Mucosa of descending colon (tissue), 3 donors: ENCODE measurements around the gene TLK2. TPM values are rescaled to one million over a fixed set of nuclear protein-coding genes. Genes with fewer than 3 reads are reported as not detected.
"Not testable (repeated sequence)": the region's sequence is repeated elsewhere in the genome, so short reads cannot be mapped to it uniquely, and the experiment has no call there.

ENCODE experiments used
- ATAC-seq: fragments of 200-7000 bp; cut with Tn5 transposase; one replicate; pipeline ENCODE4 v1.9.1; 2020; ENCODE audit warnings: mild to moderate bottlenecking, moderate library complexity
- DNase-seq, 3 donors: peaks; one replicate each; pipeline ENCODE4 v3.0.0-alpha.2; 2020
- H3K36me3 ChIP-seq: fragments of 200-600 bp; one replicate; pipeline ENCODE4 v1.8.0; 2021; ENCODE audit warnings: low read depth, mild to moderate bottlenecking
- H3K4me1 ChIP-seq: fragments of 200-600 bp; one replicate; pipeline ENCODE4 v1.8.0; 2021; ENCODE audit warnings: low read depth, mild to moderate bottlenecking
- H3K4me3 ChIP-seq: fragments of 200-600 bp; one replicate; pipeline ENCODE4 v1.8.0; 2021; ENCODE audit warnings: mild to moderate bottlenecking
- H3K9me3 ChIP-seq: fragments of 200-600 bp; one replicate; pipeline ENCODE4 v1.8.0; 2021; ENCODE audit warnings: mild to moderate bottlenecking
- intact Hi-C, 2 donors: fragments of 100-400 bp; cut with DNase I in 1 of 2; cut with micrococcal nuclease in 1 of 2; formaldehyde crosslinking; loops; one replicate each; pipeline versions ENCODE4 v1.11.0 to v1.11.1; 2022; cut with DNase I, micrococcal nuclease
- total RNA-seq, 3 donors: library from RNA; stranded (reverse); fragmentation: NEBNext Ultra II Directional in 2 of 3; extraction: Animal tissue kit (Norgen Biotek cat#: 25700) in 2 of 3; gene quantifications; one replicate each; pipeline versions ENCODE4 v1.2.1 to v1.2.4, GENCODE V29; 2021 to 2023
- donor health status: DM: no; HTN: no; CAD: no; lungs with moderate emphysema.
- donor health status: DM: no; HTN: no; CAD: no.
- donor health status: DM: no; HTN: yes; CAD: no.

TLK2 gene
- total RNA-seq, 3 donors from 2014 or later: 39.6 to 55.0 (median 47.0) TPM

- H3K36me3 ChIP-seq, H3K4me1 ChIP-seq, intact Hi-C loops, H3K9me3 ChIP-seq, DNase-seq, H3K4me3 ChIP-seq: not testable (repeated sequence)
- peak; percentile 68 for ATAC-seq
These were observed 12.4 kb downstream of the TLK2 start for GRCh38 chr17:62490990-62491389.

DNA sequence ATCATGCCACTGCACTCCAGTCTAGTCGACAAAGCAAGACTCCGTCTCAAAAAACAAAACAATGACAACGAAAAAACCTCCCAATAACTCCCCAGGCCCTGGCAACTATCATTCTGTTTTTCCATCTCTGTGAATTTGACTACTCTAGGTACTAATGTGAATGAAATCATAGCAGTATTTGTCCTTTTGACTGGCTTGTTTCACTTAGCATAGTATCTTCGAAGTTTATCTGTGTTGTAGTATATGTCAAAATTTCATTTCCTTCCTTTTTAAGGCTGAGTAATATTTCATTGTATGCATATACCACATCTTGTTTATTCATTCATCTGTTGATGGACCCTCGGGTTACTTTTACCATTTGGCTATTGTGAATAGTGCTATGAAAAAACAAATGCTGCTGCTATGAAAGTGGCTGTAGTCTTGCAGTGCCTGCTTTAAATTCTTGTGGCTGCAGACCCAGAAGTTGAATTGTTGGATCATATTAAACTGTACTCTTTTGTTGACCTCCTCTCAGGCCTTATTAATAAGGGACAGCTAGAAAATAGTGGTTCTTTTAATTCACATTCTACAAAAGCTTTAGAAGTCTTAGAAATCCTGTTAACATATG lies 14.5 kb downstream of the TLK2 start:
- H3K9me3 ChIP-seq, H3K4me1 ChIP-seq, DNase-seq, H3K4me3 ChIP-seq, ATAC-seq, intact Hi-C loops, H3K36me3 ChIP-seq: not testable (repeated sequence)

DNA sequence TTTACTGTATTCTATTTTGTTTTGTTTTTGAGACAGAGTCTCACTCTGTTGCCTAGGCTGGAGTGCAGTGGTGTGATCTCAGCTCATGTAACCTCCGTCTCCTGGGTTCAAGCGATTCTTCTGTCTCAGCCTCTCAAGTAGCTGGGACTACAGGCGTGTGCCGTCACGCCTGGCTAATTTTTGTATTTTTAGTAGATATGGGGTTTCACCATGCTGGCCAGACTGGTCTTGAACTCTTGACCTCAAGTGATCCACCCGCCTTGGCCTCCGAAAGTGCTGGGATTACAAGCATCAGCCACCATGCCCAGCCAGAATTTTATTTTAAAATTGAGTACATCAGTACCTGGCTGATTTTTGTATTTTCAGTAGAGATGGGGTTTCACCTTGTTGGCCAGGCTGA lies 15.4 kb downstream of the TLK2 start:
- DNase-seq, ATAC-seq, H3K4me3 ChIP-seq, intact Hi-C loops, H3K4me1 ChIP-seq, H3K36me3 ChIP-seq, H3K9me3 ChIP-seq: not testable (repeated sequence)

- ATAC-seq, H3K4me3 ChIP-seq, H3K36me3 ChIP-seq, DNase-seq, intact Hi-C loops, H3K9me3 ChIP-seq, H3K4me1 ChIP-seq: not testable (repeated sequence)
These were observed 17.7 kb downstream of the TLK2 start for GRCh38 chr17:62496344-62496743.

DNA sequence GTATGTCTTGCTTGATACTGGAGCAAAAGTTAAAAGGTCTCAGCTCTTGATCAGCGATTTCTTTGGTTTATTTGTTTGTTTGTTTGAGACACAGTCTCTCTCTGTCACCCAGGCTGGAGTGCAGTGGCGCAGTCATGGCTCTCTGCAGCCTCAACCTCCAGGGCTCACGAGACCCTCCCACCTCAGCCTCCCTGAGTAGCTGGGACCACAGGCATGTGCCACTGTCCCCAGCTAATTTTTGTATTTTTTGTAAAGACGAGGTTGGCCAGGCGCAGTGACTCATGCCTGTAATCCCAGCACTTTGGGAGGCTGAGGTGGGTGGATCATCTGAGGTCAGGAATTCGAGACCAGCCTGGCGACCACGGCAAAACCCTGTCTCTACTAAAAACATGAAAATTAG lies 20.2 kb downstream of the TLK2 start:
- DNase-seq, ATAC-seq, intact Hi-C loops, H3K4me3 ChIP-seq, H3K9me3 ChIP-seq, H3K4me1 ChIP-seq, H3K36me3 ChIP-seq: not testable (repeated sequence)

GRCh38 chr17:62500463-62500862 lies 21.8 kb downstream of the TLK2 start:
- H3K4me1 ChIP-seq, intact Hi-C loops, H3K4me3 ChIP-seq, H3K9me3 ChIP-seq, H3K36me3 ChIP-seq, DNase-seq, ATAC-seq: not testable (repeated sequence)

- peaks cover 26% of the 10 kb centered on the region for H3K4me1 ChIP-seq
- H3K4me3 ChIP-seq, ATAC-seq, intact Hi-C loops, H3K36me3 ChIP-seq, DNase-seq, H3K9me3 ChIP-seq: not testable (repeated sequence)
These were observed 26.2 kb downstream of the TLK2 start for GRCh38 chr17:62504857-62505256.

GRCh38 chr17:62507191-62507836 lies 28.7 kb downstream of the TLK2 start:
- H3K4me3 ChIP-seq, intact Hi-C loops, DNase-seq, H3K36me3 ChIP-seq, H3K9me3 ChIP-seq: not testable (repeated sequence)
- ATAC-seq: peak; percentile 74
- H3K4me1 ChIP-seq: peaks cover 38% of the 10 kb centered on the region

DNA sequence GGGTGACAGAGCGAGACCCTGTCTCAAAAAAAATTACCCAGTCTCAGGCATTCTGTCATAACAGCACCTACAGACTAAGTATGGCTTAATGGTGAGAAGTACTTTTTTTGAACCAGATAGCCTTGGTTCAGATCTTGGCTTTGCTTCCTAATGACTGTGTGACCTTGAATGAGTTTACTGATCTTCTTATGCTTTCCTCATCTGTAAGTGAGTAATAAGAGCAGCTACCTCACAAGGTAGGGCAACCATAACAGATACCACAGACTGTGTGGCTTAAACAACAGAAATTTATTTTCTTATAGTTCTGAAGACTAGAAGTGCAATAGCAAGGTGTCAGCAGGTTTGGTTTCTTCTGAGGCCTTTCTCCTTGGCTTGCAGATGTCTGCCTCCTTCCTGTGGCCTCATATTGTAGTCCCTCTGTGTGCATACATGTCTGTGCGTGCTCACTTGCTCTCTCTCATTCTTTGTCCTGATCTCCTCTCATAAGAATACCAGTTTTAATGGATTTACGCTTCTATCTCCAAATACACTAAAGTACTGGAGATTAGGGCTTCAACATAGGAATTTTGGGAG lies 31.7 kb downstream of the TLK2 start:
- peak; percentile 56 for ATAC-seq
- H3K4me3 ChIP-seq, H3K36me3 ChIP-seq, intact Hi-C loops, DNase-seq, H3K9me3 ChIP-seq: not testable (repeated sequence)
- peaks cover 36% of the 10 kb centered on the region for H3K4me1 ChIP-seq

GRCh38 chr17:62511014-62511413 lies 32.4 kb downstream of the TLK2 start:
- H3K9me3 ChIP-seq: not testable (repeated sequence)
- peaks cover 34% of the 10 kb centered on the region for H3K4me1 ChIP-seq
- ATAC-seq: peak; percentile 65

GRCh38 chr17:62516376-62516775 lies 37.8 kb downstream of the TLK2 start:
- H3K4me1 ChIP-seq, DNase-seq, H3K9me3 ChIP-seq, ATAC-seq, H3K4me3 ChIP-seq, H3K36me3 ChIP-seq, intact Hi-C loops: not testable (repeated sequence)

More at GRCh38 chr17:62511014-62511413, 32.4 kb downstream of the TLK2 start:
- intact Hi-C loops, H3K4me3 ChIP-seq, H3K36me3 ChIP-seq, DNase-seq: not testable (repeated sequence)

DNA sequence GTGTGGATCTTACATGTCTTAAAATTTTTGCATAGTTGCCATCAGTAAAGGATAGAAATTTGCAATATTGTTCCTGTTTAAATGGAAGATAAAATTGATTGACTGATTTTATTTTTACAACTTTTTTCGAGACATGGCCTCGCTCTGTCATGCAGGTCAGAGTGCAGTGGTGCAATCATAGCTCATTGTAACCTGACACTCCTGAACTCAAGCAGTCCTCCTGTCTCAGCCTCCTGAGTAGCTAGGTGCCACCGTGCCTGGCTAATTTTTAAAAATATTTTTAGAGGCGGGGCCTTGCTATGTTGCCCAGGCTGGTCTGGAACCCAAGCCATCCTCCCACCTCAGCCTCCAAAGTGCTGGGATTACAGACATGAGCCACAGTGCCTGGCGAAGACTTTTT lies 42.7 kb downstream of the TLK2 start:
- ATAC-seq, H3K4me3 ChIP-seq, H3K4me1 ChIP-seq, DNase-seq, H3K9me3 ChIP-seq, H3K36me3 ChIP-seq, intact Hi-C loops: not testable (repeated sequence)

DNA sequence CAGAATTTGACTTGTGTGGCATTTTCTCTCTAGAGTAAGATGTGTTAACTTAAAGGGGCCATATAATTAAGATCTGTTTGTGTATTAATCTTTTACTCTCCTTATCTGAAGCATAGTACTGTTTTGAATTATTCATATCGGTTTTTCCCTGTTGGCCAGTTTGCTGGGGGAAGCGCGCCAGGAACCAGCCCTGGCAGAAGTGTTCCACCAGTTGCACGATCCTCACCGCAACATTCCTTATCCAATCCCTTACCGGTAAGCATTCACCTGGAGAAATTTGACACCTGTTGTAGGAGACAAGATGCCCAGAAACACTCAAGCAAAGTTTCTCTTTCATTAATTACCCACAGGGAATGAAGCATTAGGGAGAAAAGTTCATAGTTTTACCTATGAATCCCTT lies 45.5 kb downstream of the TLK2 start:
- H3K4me1 ChIP-seq, ATAC-seq, H3K9me3 ChIP-seq, intact Hi-C loops, H3K36me3 ChIP-seq, H3K4me3 ChIP-seq, DNase-seq: not testable (repeated sequence)

DNA sequence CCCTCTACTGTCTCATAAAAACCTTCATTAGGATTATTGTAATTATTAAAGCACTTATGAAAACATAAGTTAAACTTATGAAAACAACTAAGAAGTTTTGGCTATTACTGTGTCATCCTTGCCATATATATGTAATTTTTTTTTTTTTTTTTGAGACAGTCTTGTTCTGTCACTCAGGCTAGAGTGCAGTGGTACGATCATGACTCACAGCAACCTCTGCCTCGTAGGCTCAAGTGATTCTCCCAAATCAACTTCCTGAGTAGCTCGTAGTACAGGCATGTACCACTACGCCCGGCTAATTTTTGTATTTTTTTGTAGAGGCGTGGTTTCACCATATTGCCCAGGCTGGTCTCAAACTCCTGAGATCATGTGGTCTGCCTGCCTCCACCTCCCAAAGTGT lies 46.7 kb downstream of the TLK2 start:
- H3K9me3 ChIP-seq, intact Hi-C loops, H3K4me3 ChIP-seq, H3K4me1 ChIP-seq, ATAC-seq, H3K36me3 ChIP-seq, DNase-seq: not testable (repeated sequence)
